NCI-H2081 (cell line): ENCODE measurements around the gene ZBTB20.
A peak's percentile ranks its signal among the peaks of the same experiment; 100 is the strongest.
"Not testable (repeated sequence)": the region's sequence is repeated elsewhere in the genome, so short reads cannot be mapped to it uniquely, and the experiment has no call there.

ENCODE experiments used
- DNase-seq, 2 experiments: peaks; one replicate each; lab custom pipeline; 2025; lab: John Stamatoyannopoulos, UW

Gene ZBTB20

DNA sequence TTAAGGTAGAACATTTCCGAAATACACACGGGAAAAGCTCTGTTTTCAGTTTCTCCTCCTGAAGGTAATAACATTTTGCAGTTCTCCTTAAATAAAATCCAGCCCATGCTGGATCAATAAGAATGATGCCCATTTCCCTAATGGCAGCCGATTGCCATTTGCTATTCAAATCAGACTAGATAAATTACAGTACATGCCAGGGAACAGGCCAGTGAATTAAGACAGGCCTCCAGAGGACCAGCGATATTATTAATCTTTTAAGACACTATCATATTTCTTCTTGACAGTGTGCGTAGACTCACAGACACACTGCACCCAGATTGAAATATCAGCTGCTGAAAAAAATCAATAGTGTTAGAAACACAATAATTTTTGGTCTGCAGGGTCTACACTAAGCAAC, 431.0 kb downstream of the ZBTB20 start:
- DNase-seq = no peak

DNA sequence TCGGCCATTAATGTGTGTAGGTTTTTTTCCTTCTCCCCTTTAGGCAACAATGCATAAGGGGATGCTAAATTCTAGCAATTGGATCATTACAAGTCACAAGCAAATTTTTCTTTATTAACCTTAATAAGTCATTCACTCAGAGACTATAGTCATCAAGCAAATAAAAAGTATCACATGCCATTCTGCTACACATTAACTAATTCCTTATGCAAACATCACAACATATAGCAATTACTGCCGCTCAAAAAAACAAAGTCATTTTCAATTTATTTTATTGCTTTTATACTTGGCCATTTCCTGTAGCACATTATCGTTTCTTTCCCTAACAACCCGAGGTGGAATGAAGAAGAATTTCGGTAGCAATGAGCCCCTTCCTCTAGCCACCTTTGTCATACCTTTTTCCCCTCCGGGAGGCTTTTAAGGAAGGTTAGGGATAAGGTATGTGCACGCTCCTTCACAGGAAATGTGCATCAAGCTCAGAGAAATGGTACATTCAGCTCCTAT, 432.1 kb downstream of the ZBTB20 start:
- DNase-seq = no peak

DNA sequence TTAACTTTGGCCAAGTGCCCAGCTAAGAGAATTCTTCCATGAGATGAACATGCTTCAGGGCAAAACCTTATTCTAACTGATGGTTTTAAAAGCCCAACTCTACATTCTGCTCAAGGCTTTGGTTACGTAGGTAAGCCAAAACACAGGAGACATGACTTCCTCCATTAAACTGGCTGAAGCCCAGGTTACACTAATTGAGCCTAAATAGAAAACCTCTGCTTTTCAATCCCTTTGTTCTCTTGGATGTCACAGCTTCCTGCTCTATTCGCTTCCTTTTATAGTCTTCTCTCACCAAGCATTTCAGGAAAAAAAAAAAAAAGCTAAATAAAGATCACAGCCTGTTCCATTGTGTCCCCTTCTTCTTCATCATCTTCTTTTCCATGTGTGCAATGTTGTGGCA, 432.9 kb downstream of the ZBTB20 start:
- DNase-seq = peak; percentile 33 to 76

DNA sequence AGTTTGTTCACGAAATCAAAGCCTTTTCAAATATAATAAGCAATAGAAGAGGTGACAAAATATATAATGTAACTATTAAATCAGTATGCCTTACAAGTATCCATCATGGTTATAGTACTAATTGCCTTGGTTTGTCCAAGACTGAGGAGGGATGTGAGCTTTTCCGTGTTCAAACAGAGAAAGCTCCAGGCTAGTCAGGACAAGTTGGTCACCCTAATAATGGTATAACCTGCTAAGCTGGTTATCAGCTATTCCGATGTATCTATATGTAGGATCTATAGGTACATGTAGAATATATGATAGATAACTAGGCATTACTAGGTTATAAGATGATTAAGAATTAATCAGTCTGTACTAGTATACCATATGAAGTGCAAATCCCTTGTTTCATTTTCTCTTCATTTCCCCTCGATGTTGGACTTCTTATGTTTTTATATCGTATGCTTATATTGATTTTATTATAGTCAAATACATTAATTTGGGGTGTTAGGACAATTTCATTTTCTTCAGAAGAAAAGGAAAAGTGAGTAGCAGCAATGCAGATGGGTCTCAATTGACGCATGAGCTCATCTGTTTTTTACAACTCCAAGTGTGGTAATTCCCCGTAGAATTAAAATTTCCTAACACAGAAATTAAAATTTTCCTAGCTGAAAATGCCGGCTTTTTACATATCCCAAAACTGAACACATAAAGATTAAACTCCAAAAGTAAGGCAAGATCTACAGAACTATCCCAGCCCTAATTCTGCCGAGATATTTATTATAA, 434.2 kb downstream of the ZBTB20 start:
- no peak for DNase-seq

DNA sequence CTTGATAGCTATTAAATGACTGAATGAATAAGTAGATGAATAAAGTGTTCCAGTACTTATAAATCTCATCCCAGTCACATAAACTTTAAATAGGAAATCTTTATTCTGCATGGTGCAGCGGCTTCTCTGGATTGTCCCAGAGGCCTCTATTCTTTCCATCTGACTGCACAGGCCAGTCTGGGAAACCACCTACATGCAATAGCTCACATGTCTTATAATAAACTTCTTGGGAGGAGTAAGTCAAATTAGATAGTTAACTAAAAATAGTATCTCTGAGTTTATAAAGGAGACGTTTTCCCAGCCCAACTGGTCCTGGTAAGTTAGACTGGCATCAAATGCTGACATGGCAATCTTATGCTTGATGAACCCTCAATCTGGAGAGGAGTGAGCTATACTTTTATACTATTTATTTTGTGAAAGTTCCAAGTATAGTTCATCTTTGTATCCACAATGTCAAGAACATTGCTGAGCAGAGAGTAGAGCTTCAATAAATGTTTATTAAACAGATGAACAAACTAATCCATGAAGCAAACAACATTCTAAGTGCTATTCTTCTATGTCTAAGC, 435.7 kb downstream of the ZBTB20 start:
- no peak for DNase-seq

DNA sequence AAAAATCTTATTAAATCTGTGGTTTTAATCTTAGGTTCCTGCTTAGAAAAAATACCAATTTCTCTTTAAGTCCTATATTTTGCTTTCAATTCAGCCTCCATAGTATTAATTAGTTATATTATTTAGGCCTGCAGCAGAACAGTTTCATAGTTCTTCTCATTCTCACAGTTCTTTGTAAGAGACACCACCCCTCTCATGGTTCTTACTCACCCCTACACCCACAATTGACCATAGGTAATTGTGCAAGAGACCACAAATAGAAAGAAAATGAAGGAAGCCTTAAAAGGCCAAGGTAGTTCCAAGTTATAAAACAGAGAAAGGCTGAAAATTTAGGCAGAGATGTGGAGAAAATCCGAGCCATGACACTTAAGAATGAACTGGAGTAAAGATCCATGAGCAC, 438.0 kb downstream of the ZBTB20 start:
- DNase-seq = no peak

DNA sequence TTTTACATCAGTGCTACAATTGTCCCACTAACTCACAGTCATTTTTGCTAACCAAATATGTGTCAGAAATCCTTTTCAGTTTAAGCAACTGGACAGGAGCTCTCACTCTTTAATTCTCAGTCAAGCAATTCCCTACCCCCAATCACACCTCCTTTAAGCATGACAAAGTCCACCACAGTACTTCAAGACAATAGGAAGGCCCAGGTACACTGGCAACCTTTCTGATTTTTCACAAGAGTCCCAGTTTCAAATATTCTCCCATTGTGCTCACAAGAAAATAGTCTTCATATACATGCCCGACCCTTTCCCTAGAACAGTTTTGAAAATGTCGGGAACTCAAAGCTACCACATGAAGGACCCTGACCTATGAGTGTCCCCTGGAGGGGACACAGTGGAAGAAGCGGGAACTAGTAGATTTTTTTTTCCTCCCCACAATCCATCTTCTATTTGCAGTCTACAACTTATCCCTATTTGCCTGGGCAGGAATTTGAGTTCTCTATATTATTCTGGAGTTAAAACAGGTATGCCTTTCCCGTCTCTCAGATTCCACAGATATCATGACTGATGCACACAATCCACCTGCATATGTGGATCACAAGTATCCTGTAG, 439.7 kb downstream of the ZBTB20 start:
- no peak for DNase-seq

DNA sequence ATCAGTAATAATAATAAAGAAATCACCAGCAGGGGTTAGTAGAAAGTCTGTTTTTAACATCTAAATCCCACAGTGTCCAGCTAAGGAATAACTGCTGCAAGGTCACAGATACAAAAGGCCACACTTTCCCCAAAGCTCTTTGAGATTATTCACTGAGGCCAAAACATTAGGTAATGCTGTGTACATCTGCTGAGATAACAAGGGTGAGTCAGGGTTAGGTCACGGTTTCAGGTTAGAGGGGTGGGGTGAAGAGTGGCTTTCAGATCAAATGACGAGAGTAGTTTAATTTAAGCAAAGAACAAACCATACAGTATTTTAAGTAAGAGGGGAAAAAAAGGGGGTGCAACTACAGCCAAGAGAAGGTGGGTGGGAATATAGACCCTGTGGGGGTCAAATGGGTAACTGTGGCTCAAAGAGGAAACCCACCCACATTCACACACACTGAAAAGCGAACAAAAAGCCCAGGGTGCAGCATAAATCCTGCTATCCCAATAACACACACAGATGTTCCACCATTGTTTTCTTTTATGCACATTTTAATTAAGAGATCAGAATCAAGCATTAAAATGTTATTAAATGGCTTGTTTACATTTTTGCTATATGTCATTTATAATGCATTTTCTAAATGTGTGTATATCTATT, 440.4 kb downstream of the ZBTB20 start:
- DNase-seq = no peak

DNA sequence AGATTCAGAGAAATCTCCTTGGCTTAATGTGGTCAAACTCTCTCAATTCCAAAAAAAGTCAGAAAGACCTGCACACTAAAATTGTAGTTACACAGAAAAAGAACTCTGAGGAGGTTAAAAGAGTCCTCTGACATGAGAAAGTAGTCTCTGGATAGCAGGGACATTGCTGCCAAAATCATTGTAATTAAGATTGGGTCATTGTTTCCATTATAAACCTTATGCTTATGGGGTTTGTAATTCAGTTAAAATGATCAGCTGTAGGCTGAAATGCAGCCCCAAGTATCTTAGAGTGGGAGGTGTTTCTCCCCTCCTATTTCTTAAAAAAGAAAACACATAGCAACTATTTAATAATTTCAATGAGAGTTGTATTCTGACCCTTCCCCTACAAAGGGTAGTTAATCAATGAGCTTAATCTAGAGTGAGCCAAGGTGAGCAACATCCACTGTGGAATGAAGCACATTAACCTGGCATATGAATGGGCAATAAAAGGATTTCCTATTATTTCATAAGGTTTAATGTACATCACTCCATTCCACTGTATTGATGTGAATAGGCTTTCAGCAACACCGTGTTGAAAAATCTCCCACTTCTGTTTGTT, 446.4 kb downstream of the ZBTB20 start:
- DNase-seq = no peak

GRCh38 chr3:114698146-114699105, 448.7 kb downstream of the ZBTB20 start:
- DNase-seq = no peak

DNA sequence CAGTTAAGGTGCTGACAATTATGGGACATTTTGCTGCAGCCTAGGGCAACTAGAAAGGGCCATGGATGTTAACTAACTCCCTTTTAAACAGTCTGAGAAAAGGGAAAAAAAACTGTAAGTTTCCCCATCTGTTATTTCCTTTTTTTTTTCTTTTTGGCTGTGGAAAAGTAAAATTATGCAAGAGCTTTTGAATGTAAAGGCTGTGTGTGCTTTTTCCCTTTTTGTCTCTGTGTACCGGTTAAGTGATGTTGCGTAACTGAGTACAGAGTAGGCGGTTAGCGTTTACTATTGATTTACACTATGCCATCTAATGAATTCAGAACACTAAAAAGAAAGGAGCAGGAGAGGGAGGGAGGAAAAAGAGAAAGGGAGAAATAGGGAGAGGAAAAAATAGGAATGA, 449.7 kb downstream of the ZBTB20 start:
- no peak for DNase-seq

DNA sequence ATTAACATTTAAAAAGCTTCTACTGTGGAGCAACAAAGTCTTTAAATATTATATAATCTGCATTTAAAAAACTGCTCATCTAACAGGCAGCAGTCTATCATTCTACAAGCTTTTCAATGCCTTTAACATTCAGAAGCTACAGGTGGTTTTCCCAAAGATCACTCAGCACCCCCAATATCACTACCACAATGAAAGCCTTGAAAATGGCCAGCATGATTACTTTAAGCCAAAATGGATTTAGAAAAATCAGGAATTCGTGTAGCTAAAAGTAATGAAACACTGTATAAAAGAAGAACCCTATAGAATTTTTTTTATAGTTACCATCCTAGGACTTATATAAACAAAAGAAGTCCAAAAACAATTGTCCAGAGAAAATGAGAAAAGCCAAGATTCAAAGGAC, 452.8 kb downstream of the ZBTB20 start:
- DNase-seq = no peak

DNA sequence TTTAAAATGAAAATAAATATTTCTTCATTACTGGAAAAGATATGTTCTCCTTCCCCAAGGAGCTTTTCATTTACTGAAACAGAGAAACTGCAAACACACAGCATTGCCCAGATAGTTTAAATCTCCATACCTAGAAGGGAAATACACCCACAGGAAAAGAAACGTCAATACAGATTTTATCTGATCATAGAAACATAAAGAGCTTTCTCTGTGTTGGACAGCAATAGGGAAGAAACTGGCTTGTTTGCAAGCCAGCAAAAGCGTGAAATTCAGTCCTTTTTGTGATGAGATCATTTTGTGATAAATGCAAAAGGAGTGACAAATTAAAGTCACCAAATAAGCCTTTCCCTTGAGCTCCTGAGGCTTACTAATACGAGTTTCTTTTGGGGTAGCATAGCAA, 455.2 kb downstream of the ZBTB20 start:
- DNase-seq = no peak

- DNase-seq = no peak
Observed at GRCh38 chr3:114690911-114691310, 456.2 kb downstream of the ZBTB20 start.

DNA sequence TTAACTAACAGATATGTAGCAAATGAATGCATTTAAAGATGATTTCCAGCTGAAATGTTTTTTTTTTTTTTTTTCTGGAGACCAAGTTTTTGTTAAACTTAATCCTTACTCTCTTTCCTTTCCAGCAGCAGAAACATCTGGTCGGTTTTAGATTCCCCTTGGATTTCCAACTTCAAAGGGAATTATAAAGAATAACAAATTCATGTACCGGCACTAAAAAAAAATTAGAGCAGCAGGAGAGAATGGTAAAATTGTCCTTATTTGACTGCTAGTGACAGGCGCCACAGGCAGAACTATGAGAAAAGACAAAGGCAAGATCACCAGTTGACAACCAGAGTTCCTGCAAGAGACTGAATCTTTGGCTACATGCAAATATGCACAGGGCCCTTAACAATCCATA, 459.9 kb downstream of the ZBTB20 start:
- no peak for DNase-seq

GRCh38 chr3:114686621-114687020, 460.5 kb downstream of the ZBTB20 start:
- DNase-seq = no peak

GRCh38 chr3:114685161-114685560, 461.9 kb downstream of the ZBTB20 start:
- no peak for DNase-seq

- DNase-seq = no peak
Observed at GRCh38 chr3:114680299-114680698, 466.8 kb downstream of the ZBTB20 start.

GRCh38 chr3:114679773-114680172, 467.3 kb downstream of the ZBTB20 start:
- not testable (repeated sequence) for DNase-seq

DNA sequence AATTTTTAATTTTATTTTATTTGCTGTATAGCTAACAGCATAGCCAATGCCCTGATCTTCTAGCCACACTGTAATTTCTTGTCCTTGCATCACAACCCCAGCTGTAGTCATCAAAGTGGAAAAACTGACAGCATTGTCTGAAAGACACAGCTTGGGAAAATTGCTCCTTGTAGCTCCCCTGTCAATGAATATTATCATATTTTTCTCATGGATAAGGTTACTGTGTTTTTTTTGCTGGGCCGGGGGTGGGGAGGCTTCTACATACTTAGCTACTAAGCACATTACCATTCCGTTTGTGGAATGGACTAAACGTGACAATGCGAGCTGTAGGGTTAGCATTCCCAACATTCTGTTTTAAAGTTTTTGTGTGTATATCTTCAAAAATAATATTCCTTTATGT, 472.0 kb downstream of the ZBTB20 start:
- DNase-seq = no peak

- DNase-seq = no peak
Observed at GRCh38 chr3:114674036-114674435, 473.1 kb downstream of the ZBTB20 start.
